GM18868 (cell line): ENCODE data around the gene MACROH2A2.
"Not testable (repeated sequence)": the region's sequence is repeated elsewhere in the genome, so short reads cannot be mapped to it uniquely, and the experiment has no call there.

Source experiments
- ATAC-seq: cut with Tn5 transposase; IDR thresholded peaks from one replicate; pipeline ENCODE4 v1.9.1; 2021; ENCODE audit warnings: mild to moderate bottlenecking, moderate library complexity; ENCODE audit not compliant: unreplicated experiment

Gene MACROH2A2

GRCh38 chr10:70052462-70053217 is at the start of gene MACROH2A2:
TSS of gene MACROH2A2 (plus strand) at chr10:70052846. CDS start at chr10:70075659, 22,813 bp downstream.
- no peak for ATAC-seq

GRCh38 chr10:70007116-70007820 is 45.4 kb upstream of the MACROH2A2 start:
- ATAC-seq: no peak

GRCh38 chr10:70031215-70031614 is 21.4 kb upstream of the MACROH2A2 start:
- ATAC-seq: no peak

GRCh38 chr10:70032667-70033289 is 19.9 kb upstream of the MACROH2A2 start:
- ATAC-seq: no peak

GRCh38 chr10:70034232-70034631 is 18.4 kb upstream of the MACROH2A2 start:
- ATAC-seq: no peak

- no peak for ATAC-seq
Measured at GRCh38 chr10:70035531-70035930, 17.1 kb upstream of the MACROH2A2 start.

GRCh38 chr10:70038923-70039322 is 13.7 kb upstream of the MACROH2A2 start:
- ATAC-seq: no peak

GRCh38 chr10:70041016-70041415 is 11.6 kb upstream of the MACROH2A2 start:
- no peak for ATAC-seq

- ATAC-seq: not testable (repeated sequence)
Measured at GRCh38 chr10:70041739-70042138, 10.9 kb upstream of the MACROH2A2 start.

GRCh38 chr10:70047066-70047465 is 5.6 kb upstream of the MACROH2A2 start:
- not testable (repeated sequence) for ATAC-seq

GRCh38 chr10:70048030-70048723 is 4.5 kb upstream of the MACROH2A2 start:
- no peak for ATAC-seq

- no peak for ATAC-seq
Measured at GRCh38 chr10:70051848-70052247, 798 bp upstream of the MACROH2A2 start.

GRCh38 chr10:70053218-70053840 is 683 bp downstream of the MACROH2A2 start:
- ATAC-seq: no peak

- no peak for ATAC-seq
Measured at GRCh38 chr10:70053841-70054288, 1.2 kb downstream of the MACROH2A2 start.

- no peak for ATAC-seq
Measured at GRCh38 chr10:70054902-70055301, 2.3 kb downstream of the MACROH2A2 start.

- ATAC-seq: no peak
Measured at GRCh38 chr10:70055550-70055949, 2.9 kb downstream of the MACROH2A2 start.

GRCh38 chr10:70057306-70057705 is 4.7 kb downstream of the MACROH2A2 start:
- no peak for ATAC-seq

- no peak for ATAC-seq
Measured at GRCh38 chr10:70060389-70060788, 7.7 kb downstream of the MACROH2A2 start.

- no peak for ATAC-seq
Measured at GRCh38 chr10:70063418-70064098, 10.9 kb downstream of the MACROH2A2 start.

- no peak for ATAC-seq
Measured at GRCh38 chr10:70064486-70064885, 11.8 kb downstream of the MACROH2A2 start.
